Measurements from ENCODE around the gene RHEBL1. TPM values are rescaled to one million over a fixed set of nuclear protein-coding genes. Genes with fewer than 3 reads are reported as not detected.
A peak's percentile ranks its signal among the peaks of the same experiment; 100 is the strongest.

RHEBL1 gene
- total and polyA plus RNA-seq, 2 of the 8 experiments (the other 6 are each of a cell fraction or from before 2014, with no cell fraction given), result 7.5 to 9.4 TPM

- no peak for TF ChIP-seq CHD7 (IDR thresholded peaks at IDR 0.05; ENCODE audit: insufficient replicate concordance, low read length)
- peak; percentile 93 for TF ChIP-seq CREB1 (IDR thresholded peaks at IDR 0.05)
- TF ChIP-seq PHF8 (conservative IDR thresholded peaks at IDR 0.05; ENCODE audit: low read depth, low read length), result peak; percentile 69
- peak; percentile 43 for TF ChIP-seq SAP30 (IDR thresholded peaks at IDR 0.05; ENCODE audit: insufficient read depth, insufficient replicate concordance, low read length)
- TF ChIP-seq POLR2AphosphoS5 (IDR thresholded peaks at IDR 0.05; ENCODE audit: low read depth, low read length), result peak; percentile 80
- TF ChIP-seq TAF1 (IDR thresholded peaks at IDR 0.05; ENCODE audit: low read depth, low read length), result peak; percentile 97
- peak; percentile 89 for TF ChIP-seq TAF7 (optimal IDR thresholded peaks at IDR 0.05; ENCODE audit: borderline replicate concordance, low read depth, low read length)
- TF ChIP-seq, protein P1, sequence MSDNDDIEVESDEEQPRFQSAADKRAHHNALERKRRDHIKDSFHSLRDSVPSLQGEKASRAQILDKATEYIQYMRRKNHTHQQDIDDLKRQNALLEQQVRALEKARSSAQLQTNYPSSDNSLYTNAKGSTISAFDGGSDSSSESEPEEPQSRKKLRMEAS (IDR thresholded peaks at IDR 0.05), result no peak
- peak; percentile 10; the same call in 1 of the 2 replicates for TF ChIP-seq NRF1 (IDR thresholded peaks at IDR 0.05; ENCODE audit: low read depth, low read length)
- TF ChIP-seq CBX8 (IDR thresholded peaks at IDR 0.05; ENCODE audit: borderline replicate concordance, low read depth, low read length), result no peak
Measured at GRCh38 chr12:49018261-49019119, 51.3 kb downstream of the RHEBL1 start, which contains the start of gene PRKAG1 (continued).

Data from H1 (cell line).